ENCODE measurements around the gene TXN2. TPM values are rescaled to one million over a fixed set of nuclear protein-coding genes. Genes with fewer than 3 reads are reported as not detected.
"Not testable (repeated sequence)": the region's sequence is repeated elsewhere in the genome, so short reads cannot be mapped to it uniquely, and the experiment has no call there.

The TXN2 gene
- total RNA-seq, 4 donors from 2014 or later: 45.6 to 56.7 (median 52.2) TPM

DNA sequence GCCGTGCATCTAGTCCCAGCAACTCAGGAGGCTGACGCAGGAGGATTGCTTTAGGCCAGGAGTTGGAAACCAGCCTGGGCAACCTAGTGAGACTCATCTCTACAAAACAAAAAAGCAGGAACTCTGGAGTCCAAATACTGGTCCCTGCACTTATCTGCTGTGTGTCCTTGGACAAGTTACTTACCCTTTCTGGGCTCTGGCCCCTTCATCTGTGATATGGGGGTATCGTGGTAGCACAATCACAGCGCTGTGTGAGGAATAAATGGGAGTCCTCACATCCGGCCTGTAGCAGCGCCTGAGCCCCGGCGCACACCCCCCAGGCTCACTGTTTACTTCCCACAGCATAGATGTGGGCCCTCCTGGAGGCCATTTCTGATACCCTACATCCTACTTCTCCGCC is 49.5 kb downstream of the TXN2 start:
- no peak for DNase-seq (ENCODE audit: low spot score in 2 of 2)
- H3K4me3 ChIP-seq (ENCODE audit: low read depth, poor library complexity, severe bottlenecking): no peak overlapping the region
- 86 to 94% methylated on average over 9 of the region's 9 CpGs for WGBS, 2 donors
- intact Hi-C loops (cut with DNase I; ENCODE audit: low total_unique reads): no loop called here
- TF ChIP-seq, protein P1, sequence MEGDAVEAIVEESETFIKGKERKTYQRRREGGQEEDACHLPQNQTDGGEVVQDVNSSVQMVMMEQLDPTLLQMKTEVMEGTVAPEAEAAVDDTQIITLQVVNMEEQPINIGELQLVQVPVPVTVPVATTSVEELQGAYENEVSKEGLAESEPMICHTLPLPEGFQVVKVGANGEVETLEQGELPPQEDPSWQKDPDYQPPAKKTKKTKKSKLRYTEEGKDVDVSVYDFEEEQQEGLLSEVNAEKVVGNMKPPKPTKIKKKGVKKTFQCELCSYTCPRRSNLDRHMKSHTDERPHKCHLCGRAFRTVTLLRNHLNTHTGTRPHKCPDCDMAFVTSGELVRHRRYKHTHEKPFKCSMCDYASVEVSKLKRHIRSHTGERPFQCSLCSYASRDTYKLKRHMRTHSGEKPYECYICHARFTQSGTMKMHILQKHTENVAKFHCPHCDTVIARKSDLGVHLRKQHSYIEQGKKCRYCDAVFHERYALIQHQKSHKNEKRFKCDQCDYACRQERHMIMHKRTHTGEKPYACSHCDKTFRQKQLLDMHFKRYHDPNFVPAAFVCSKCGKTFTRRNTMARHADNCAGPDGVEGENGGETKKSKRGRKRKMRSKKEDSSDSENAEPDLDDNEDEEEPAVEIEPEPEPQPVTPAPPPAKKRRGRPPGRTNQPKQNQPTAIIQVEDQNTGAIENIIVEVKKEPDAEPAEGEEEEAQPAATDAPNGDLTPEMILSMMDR (IDR thresholded peaks at IDR 0.05): no peak
- no peak for TF ChIP-seq POLR2A (IDR thresholded peaks at IDR 0.05)

DNA sequence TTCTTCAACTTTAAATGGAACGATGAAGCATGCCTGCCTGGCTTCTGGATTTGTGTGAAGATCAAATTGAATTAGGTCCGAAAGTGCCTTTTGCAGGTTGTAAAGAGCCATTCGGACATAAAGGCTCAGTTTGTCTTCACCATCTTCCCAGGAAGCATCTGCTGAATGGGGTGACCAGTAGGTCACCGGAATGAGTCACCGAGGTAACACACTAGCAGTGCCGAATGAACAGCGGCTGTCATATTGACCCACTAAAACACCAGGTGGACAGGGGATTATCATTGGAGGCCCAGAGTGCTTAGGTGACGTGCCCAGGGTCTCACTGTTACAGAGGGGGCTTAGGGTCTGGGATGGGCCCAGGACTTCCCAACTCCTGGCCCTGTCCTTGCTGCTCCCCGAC is 50.6 kb downstream of the TXN2 start:
- 77 to 88% methylated on average over 9 of the region's 9 CpGs for WGBS, 2 donors
- TF ChIP-seq, protein P1 (IDR thresholded peaks at IDR 0.05): no peak
- no peak for TF ChIP-seq POLR2A (IDR thresholded peaks at IDR 0.05)
- H3K4me3 ChIP-seq (ENCODE audit: low read depth, poor library complexity, severe bottlenecking): no peak overlapping the region
- intact Hi-C loops (cut with DNase I; ENCODE audit: low total_unique reads): no loop called here
- no peak for DNase-seq (ENCODE audit: low spot score in 2 of 2)

DNA sequence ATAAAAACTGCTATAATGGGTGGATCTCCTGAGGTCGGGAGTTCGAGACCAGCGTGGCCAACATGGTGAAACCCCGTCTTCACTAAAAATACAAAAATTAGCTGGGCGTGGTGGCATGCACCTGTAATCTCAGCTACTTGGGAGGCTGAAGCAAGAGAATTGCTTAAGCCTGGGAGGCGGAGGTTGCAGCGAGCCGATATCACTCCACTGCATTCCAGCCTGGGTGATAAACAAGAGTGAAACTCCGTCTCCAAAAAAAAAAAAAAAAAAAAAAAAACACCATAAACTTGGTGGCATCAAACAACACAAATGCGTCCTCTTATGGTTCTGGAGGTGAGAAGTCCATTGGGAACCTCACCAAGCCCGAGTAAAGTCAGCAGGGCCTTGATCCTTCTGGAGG is 53.5 kb downstream of the TXN2 start:
- H3K4me3 ChIP-seq (ENCODE audit: low read depth, poor library complexity, severe bottlenecking); intact Hi-C loops (cut with DNase I; ENCODE audit: low total_unique reads); DNase-seq (ENCODE audit: low spot score in 2 of 2): not testable (repeated sequence)
- WGBS, 2 donors: 88 to 89% methylated on average over 11 of the region's 11 CpGs

DNA sequence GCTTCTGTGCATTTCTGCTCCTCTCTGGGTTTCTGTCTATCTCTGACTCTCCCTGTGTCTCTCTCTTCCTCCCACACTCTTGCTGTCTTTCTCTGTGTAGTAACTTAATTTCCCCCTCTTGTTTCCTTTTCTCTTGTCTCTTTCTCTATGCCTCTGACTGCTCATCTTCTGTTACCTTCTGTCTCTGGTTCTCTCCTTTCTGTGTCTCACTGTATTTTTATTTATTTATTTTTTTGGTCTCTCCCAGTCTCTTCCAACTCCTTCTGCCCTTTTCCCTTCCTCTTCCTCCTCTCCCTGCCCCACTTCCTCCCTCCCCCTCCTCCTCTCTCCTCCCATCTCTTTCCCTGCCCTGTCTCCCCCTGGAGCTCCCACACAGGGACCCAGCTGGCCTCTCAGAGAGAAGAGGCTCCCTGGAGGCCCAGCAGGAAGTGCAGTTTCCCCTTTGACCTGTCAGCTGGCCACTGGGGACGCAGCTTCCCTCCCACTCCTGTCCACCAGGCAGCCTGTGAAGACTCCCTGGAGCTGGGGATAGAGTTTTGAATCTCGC is 55.4 kb downstream of the TXN2 start:
- WGBS, 2 donors: 57 to 75% methylated on average over 2 of the region's 2 CpGs
- H3K4me3 ChIP-seq (ENCODE audit: low read depth, poor library complexity, severe bottlenecking): no peak overlapping the region
- no peak for DNase-seq (ENCODE audit: low spot score in 2 of 2)
- TF ChIP-seq, protein P1 (IDR thresholded peaks at IDR 0.05): no peak
- TF ChIP-seq POLR2A (IDR thresholded peaks at IDR 0.05): no peak
- intact Hi-C loops (cut with DNase I; ENCODE audit: low total_unique reads): no loop called here

DNA sequence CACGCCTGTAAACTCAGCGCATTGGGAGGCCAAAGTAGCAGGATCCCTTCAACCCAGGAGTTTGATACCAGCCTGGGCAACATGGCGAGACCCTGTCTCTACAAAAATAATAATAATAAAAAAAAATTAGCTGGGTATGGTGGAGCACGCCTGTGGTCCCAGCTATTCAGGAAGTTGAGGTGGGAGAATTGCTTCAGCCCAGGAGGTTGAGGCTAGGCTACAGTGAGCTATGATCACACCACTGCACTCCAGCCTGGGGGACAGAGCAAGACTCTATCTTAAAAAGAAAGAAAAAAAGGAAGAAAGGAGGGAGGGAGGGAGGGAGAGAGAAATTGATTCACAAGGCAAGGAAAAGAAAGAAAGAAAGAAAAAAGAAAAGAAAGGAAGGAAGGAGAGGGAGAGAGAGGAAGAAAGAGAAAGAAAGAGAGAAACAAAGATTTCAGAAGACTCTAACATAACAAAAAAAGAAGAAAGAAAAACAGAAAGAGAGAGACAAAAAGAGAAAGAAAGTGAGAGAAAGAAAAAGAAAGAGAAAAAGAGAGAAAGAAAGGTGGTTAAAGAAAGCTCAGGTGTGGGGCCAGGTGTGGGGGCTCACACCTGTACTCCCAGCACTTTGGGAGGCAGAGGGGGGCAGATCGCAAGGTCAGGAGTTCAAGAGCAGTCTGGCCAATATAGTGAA is 56.4 kb downstream of the TXN2 start:
- TF ChIP-seq, protein P1 (IDR thresholded peaks at IDR 0.05): no peak
- TF ChIP-seq POLR2A (IDR thresholded peaks at IDR 0.05): no peak
- WGBS, 2 donors: 91 to 94% methylated on average over 5 of the region's 5 CpGs
- DNase-seq (ENCODE audit: low spot score in 2 of 2): no peak
- intact Hi-C loops (cut with DNase I; ENCODE audit: low total_unique reads): no loop called here
- H3K4me3 ChIP-seq (ENCODE audit: low read depth, poor library complexity, severe bottlenecking): no peak overlapping the region

DNA sequence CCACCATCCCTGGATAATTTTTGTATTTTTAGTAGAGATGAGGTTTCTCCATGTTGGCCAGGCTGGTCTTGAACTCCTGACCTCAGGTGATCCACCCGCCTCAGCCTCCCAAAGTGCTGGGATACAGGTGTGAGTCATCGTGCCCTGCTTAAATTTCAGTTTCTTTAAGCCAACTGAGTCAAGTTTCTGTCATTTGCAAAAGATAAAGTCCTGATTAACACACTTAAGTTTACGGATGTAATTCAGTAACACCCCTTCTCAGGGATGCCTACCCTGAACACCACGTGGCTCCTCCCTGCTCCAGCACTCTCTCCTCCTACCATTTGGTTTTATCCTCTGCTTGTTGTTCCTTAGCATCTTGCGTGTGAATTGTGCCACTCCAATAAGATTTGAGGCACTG is 57.0 kb downstream of the TXN2 start:
- intact Hi-C loops (cut with DNase I; ENCODE audit: low total_unique reads); H3K4me3 ChIP-seq (ENCODE audit: low read depth, poor library complexity, severe bottlenecking); DNase-seq (ENCODE audit: low spot score in 2 of 2): not testable (repeated sequence)
- WGBS, 2 donors: 80 to 88% methylated on average over 5 of the region's 5 CpGs
